DND-41 (cell line): ENCODE measurements around the gene TSPAN18.

Experiments
- EZH2 ChIP-seq: IDR thresholded peaks from 3 replicates; pipeline ENCODE4 v1.6.1; 2012; ENCODE audit warnings: borderline replicate concordance, low read depth, mild to moderate bottlenecking, moderate library complexity, low read length, inconsistent platforms; ENCODE audit not compliant: severe bottlenecking
- TF ChIP-seq, protein P1 (sequence below): IDR thresholded peaks from 2 replicates; pipeline ENCODE4 v1.5.1; 2012; ENCODE audit warnings: borderline replicate concordance, low read length, moderate library complexity, mild to moderate bottlenecking; ENCODE audit not compliant: poor library complexity, severe bottlenecking; ENCODE audit errors: extremely low read depth

DNA sequence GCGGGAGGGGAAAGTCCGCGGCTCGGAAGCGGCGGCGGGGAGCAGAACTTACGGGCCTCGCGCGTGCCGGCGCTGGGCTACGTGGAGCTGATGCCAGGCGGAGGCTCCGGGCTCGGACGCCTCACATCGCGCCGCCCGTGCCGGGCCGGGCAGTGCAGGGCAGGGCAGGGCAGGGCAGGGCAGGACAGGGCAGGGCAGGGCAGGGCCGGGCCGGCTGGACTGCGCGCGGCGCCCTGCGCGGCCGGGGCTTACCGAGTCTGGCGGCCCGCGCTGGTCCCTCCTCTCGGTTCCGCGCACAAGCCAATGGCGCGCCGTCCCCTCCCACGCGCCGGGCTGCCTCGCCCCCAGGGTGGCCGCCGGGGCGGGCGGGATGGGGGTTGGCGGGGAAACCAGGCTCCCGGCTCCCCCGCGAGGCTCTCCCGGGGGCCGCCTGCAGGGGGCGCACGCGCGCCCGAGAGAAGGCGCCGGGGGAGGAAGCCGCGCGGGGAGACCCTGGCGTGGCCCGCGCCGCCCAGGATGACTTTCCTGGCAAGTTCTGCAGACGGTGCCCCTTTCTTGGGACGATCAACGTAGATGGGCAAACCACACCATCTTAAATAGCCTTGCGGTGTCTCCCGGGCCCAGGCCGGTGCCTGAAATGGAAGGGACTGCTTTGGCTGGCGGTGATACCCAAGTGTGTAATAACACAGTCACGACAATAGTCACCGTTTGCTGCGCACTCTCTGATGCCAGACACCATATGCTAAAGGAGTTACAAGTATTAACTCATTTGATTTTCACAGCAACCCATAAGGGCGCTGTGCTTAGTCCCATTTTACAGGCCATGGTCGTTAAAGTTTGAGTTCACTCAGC, 224.1 kb downstream of the TSPAN18 start, which contains the start of gene TP53I11:
- TF ChIP-seq EZH2, result no peak
- TF ChIP-seq, protein P1, sequence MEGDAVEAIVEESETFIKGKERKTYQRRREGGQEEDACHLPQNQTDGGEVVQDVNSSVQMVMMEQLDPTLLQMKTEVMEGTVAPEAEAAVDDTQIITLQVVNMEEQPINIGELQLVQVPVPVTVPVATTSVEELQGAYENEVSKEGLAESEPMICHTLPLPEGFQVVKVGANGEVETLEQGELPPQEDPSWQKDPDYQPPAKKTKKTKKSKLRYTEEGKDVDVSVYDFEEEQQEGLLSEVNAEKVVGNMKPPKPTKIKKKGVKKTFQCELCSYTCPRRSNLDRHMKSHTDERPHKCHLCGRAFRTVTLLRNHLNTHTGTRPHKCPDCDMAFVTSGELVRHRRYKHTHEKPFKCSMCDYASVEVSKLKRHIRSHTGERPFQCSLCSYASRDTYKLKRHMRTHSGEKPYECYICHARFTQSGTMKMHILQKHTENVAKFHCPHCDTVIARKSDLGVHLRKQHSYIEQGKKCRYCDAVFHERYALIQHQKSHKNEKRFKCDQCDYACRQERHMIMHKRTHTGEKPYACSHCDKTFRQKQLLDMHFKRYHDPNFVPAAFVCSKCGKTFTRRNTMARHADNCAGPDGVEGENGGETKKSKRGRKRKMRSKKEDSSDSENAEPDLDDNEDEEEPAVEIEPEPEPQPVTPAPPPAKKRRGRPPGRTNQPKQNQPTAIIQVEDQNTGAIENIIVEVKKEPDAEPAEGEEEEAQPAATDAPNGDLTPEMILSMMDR, result no peak
